ENCODE measurements around the gene CEACAM16.
"Not testable (repeated sequence)": the region's sequence is repeated elsewhere in the genome, so short reads cannot be mapped to it uniquely, and the experiment has no call there.

The CEACAM16 gene, protein sequence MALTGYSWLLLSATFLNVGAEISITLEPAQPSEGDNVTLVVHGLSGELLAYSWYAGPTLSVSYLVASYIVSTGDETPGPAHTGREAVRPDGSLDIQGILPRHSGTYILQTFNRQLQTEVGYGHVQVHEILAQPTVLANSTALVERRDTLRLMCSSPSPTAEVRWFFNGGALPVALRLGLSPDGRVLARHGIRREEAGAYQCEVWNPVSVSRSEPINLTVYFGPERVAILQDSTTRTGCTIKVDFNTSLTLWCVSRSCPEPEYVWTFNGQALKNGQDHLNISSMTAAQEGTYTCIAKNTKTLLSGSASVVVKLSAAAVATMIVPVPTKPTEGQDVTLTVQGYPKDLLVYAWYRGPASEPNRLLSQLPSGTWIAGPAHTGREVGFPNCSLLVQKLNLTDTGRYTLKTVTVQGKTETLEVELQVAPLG
- 0 to 0.04 (median 0) reads per million in 3 experiments for total RNA-seq

DNA sequence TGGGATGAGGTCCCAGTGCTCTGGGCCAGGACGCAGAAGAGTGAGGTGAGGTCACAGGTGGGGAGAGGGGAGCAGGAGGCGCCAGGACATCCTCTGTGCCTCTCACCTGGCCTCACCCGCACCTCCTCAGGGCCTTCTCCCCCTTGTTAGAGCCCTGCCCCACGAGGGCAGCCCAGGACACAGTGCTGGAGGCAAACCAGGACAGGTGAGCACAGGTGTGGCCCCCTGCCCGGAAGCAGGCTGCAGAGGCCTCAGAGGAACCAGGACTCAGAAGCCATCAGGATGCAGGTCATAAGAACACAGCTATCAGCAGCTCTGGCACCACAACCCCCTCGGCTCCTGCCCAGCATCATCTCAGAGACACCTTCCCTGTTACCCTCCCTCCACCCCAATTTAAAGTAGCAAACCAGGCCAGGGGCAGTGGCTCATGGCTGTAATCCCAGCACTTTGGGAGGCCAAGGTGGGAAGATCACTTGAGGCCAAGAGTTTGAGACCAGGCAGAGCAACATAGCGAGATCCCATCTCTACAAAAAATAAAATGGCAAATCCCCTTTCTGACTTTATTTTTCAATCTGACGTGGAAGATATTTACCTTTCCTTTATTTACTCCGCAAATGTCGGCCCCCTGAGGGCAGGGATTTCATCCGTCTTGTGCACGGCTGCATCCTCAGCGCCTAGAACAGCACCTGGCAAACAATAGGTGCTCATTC, at the start of gene CEACAM16:
CEACAM16 (plus strand) TSS at position 660 of the 710 bp plus-strand sequence. CDS start 2,306 bp downstream, outside the sequence.
- no peak for DNase-seq

DNA sequence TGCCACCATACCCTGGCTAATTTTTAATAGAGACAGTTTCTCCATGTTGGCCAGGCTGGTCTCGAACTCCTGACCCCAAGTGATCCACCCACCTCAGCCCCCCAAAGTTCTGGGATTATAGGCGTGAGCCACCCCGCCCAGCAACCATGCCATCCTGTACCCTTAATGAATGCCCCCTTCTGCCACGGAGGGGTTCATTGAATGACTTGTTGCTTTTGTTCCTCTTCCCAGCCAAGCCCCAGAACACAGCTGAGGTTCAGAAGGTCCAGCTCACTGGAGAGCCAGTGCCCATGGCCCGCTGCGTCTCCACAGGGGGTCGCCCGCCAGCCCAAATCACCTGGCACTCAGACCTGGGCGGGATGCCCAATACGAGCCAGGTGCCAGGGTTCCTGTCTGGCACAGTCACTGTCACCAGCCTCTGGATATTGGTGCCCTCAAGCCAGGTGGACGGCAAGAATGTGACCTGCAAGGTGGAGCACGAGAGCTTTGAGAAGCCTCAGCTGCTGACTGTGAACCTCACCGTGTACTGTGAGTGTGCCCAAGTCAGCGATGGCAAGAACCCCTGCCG, 49.3 kb upstream of the CEACAM16 start:
- no peak for DNase-seq

GRCh38 chr19:44653343-44653742, 45.6 kb upstream of the CEACAM16 start:
- no peak for DNase-seq

- DNase-seq = peak; percentile 56
Measured at GRCh38 chr19:44653977-44654774, 44.8 kb upstream of the CEACAM16 start.

GRCh38 chr19:44657211-44657921, 41.6 kb upstream of the CEACAM16 start:
- DNase-seq = peak; percentile 34

DNA sequence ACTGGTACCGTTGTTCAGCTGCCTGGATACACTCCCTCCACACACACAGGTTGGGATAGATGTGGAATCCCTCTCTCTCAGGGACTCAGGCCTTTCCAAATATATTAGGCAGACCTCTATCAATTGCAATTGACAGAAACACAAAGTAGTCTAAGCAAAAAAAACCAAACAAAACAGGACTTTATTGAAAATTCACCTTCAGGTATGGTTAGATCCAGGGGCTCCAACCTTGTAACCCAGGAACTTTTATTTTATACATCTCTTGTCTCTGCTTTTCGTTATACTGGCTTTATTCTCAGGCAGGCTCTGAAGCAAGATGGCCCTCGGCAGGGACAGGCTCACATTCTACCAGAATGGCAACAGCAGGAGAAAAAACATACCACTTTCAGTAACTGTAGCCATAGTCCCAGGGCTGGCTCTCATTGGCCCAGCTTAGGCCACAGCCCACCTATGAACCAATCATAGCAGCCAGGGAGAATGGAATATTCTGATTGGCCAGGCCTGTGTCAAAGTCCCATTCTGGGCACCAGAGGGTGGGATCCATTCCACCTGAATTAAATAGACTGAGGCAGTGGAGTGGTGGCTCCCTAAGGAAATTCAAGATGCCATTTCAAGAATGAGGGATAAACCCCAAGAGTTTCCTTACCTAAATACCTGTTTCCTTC, 40.8 kb upstream of the CEACAM16 start:
- no peak for DNase-seq

- no peak for DNase-seq
Measured at GRCh38 chr19:44660081-44660480, 38.9 kb upstream of the CEACAM16 start.

DNA sequence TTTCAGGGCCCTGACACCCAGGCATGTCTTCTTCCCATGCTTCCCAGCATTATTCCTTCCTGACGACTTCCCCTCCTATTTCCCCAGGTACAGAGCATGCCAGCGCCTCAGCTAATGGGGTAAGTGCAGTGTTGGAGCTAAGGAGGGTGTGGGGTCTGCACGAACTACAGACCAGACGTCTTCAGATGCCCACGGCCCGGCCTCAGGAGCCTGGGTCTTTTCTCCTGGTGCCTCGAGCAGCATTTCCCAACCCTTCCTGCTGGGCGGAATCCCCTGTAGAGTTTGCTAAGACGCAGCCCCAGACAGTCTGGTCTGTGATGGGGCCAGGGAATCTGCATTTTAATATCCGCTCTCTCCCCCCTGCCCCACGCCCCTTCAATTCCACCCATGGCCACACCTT, 37.7 kb upstream of the CEACAM16 start:
- no peak for DNase-seq

DNA sequence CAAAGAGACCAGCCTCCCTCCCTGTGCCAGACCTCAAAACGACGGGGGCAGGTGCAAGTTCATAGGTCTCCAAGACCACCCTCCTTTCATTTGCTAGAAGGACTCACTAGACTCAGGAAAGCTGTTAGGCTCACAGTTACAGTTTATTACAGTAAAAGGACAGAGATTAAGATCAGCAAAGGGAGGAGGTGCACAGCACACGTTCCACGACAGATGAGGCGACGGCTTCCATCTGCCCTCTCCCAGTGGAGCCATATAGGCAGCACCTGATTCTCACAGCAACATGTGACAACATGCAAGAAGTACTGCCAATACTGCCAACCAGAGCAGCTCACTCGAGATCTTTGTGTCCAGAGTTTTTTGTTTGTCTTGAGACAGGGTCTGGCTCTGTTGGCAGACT, 37.0 kb upstream of the CEACAM16 start:
- DNase-seq = no peak

DNA sequence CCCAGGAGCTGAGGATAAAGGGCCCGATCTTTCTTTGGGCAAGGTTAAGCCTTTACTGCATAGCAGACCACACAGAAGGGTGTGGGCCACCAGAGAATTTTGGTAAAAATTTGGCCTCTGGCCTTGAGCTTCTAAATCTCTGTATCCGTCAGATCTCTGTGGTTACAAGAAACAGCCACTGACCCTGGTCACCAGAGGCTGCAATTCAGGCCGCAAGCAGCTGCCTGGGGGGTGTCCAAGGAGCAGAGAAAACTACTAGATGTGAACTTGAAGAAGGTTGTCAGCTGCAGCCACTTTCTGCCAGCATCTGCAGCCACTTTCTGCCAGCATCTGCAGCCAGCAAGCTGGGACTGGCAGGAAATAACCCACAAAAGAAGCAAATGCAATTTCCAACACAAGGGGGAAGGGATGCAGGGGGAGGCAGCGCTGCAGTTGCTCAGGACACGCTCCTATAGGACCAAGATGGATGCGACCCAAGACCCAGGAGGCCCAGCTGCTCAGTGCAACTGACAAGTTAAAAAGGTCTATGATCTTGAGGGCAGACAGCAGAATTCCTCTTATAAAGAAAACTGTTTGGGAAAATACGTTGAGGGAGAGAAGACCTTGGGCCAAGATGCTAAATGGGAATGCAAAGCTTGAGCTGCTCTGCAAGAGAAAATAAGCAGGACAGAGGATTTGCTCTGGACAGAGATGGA, 36.1 kb upstream of the CEACAM16 start:
- DNase-seq = no peak

GRCh38 chr19:44663996-44664395, 35.0 kb upstream of the CEACAM16 start:
- no peak for DNase-seq

- DNase-seq = no peak
Measured at GRCh38 chr19:44664976-44665375, 34.0 kb upstream of the CEACAM16 start.

DNA sequence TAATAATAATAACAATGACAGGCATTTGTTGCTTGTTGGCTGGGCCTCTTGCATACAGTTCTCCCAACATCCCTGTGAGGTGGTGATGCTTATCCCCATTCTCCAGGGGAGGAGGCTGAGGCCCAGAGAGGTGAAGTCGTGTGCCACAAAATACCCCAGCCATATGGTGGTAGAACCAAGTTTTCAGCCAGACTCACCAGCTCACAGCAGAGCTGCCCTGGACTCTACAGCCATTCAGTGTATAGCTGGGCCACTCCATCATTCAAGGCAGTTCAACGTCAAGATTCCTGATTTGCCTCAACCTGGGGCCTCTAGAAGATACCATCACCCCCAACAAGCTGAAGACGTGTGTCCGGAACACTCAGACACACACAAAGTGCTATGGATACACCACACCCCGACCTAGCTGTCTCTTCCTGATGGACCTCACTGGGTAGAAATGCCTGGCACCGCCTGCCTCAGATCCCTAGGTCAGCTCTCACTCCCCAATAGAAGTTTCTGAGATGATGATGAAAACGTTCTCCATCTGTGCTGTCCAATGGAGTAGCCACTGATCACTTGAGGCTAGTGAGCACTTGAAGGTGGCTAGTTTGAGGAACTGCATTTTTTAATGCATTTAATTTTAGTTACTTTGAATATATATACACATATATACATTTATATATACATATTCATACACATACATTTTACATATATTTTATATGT, 31.9 kb upstream of the CEACAM16 start:
- no peak for DNase-seq

- DNase-seq = no peak
Measured at GRCh38 chr19:44668985-44669764, 29.8 kb upstream of the CEACAM16 start.

- DNase-seq = not testable (repeated sequence)
Measured at GRCh38 chr19:44670027-44670426, 28.9 kb upstream of the CEACAM16 start.

GRCh38 chr19:44671400-44671799, 27.6 kb upstream of the CEACAM16 start, which contains the start of gene CEACAM19:
CEACAM19 (plus strand) TSS chr19:44671482; CDS start chr19:44671932, 450 bp downstream.
- no peak for DNase-seq

- no peak for DNase-seq
Measured at GRCh38 chr19:44672226-44672625, 26.7 kb upstream of the CEACAM16 start.

DNA sequence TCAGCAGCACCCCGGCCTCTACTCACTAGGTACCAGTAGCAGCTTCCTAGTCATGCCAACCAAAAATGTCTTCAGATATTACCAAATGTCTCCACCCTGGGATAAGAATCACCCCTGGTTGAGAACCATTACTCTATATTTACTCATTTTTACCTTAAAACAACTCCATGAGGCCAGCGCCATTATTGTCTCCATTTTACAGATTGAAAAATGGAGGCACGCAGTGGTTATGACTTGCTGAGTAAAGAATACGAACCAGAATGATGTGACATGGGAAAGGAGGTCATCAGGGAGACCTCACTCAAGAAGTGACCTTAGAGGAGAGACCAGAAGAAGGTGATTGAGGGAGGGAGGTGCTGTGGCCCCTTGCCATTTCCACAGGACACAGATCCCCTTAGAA, 25.4 kb upstream of the CEACAM16 start:
- DNase-seq = no peak

DNA sequence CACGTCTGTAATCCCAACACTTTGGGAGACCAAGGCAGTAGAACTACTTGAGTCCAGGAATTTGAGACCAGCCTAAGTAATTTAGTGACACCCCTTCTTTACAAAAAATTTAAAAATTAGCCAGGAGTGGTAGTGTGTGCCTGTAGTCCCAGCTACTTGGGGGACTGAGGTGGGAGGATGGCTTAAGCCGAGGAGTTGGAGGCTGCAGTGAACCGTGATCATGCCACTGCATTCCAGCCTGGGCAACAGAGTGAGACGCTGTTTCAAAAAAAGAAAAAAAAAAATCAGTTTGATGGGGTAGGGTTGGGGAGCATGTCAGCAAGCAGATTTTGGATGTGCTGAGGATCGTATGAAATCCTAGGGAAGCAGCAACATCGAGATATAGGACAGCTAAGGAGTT, 23.4 kb upstream of the CEACAM16 start:
- DNase-seq = no peak
